HL-60 (cell line): Measurements from ENCODE around the gene NIPBL.

Experiments
- CTCF ChIP-seq: IDR thresholded peaks from one replicate; pipeline ENCODE4 v1.5.1; 2011; ENCODE audit warnings: low read length, control low read depth, inconsistent platforms; ENCODE audit not compliant: insufficient read depth
- GABPA ChIP-seq: IDR thresholded peaks from 2 replicates; pipeline ENCODE4 v1.6.1; 2012; ENCODE audit warnings: low read depth
- POLR2AphosphoS5 ChIP-seq: IDR thresholded peaks from 2 replicates; pipeline ENCODE4 v1.6.1; 2012; ENCODE audit warnings: low read depth
- REST ChIP-seq: IDR thresholded peaks from 2 replicates; pipeline ENCODE4 v1.6.1; 2012; ENCODE audit warnings: low read depth; ENCODE audit not compliant: insufficient replicate concordance
- SPI1 ChIP-seq: IDR thresholded peaks from 2 replicates; pipeline ENCODE4 v1.6.1; 2012; ENCODE audit warnings: low read depth, mild to moderate bottlenecking, borderline replicate concordance

- no peak for TF ChIP-seq CTCF
- TF ChIP-seq REST: no peak
- TF ChIP-seq POLR2AphosphoS5: no peak
- TF ChIP-seq SPI1: no peak
- TF ChIP-seq GABPA: no peak
Measured at GRCh38 chr5:37056762-37057161, 180.2 kb downstream of the NIPBL start.
